GM12878 (cell line): ENCODE data around the gene STK35. TPM values are rescaled to one million over a fixed set of nuclear protein-coding genes. Genes with fewer than 3 reads are reported as not detected.
A peak's percentile ranks its signal among the peaks of the same experiment; 100 is the strongest.

ENCODE experiments used
- BCL11A ChIP-seq: IDR thresholded peaks from 2 replicates; pipeline ENCODE4 v1.6.1; 2011; ENCODE audit warnings: low read depth, low read length
- CREB1 ChIP-seq: IDR thresholded peaks from 2 replicates; pipeline ENCODE4 v1.6.1; 2012; ENCODE audit warnings: low read depth, mild to moderate bottlenecking, inconsistent platforms
- EZH2 ChIP-seq: IDR thresholded peaks from 2 replicates; pipeline ENCODE4 v1.6.1; 2012; ENCODE audit warnings: low read depth, mild to moderate bottlenecking, control low read depth, inconsistent platforms, low read length, borderline replicate concordance; ENCODE audit not compliant: control insufficient read depth
- GABPA ChIP-seq: IDR thresholded peaks from 2 replicates; pipeline ENCODE4 v1.6.1; 2014; ENCODE audit warnings: antibody characterized with exemption, low read depth, mild to moderate bottlenecking, inconsistent platforms
- HCFC1 ChIP-seq: fragments of 150-350 bp; IDR thresholded peaks from 2 replicates; pipeline ENCODE4 v1.6.1; 2014; ENCODE audit warnings: low read length
- JUND ChIP-seq: IDR thresholded peaks from 2 replicates; pipeline ENCODE4 v1.6.1; 2012; ENCODE audit warnings: low read depth, mild to moderate bottlenecking, low read length, improper control_type of control experiment, moderate library complexity
- MEF2A ChIP-seq: IDR thresholded peaks from 2 replicates; pipeline ENCODE4 v1.6.1; 2011; ENCODE audit warnings: low read depth, mild to moderate bottlenecking, low read length, moderate library complexity; ENCODE audit not compliant: insufficient read depth
- MEF2B ChIP-seq: fragments of 450-650 bp; IDR thresholded peaks from 2 replicates; pipeline ENCODE4 v1.6.1; 2018; ENCODE audit warnings: mild to moderate bottlenecking, moderate library complexity; ENCODE audit not compliant: partially characterized antibody, poor library complexity, severe bottlenecking
- MTA3 ChIP-seq: IDR thresholded peaks from 2 replicates; pipeline ENCODE4 v1.6.1; 2012; ENCODE audit warnings: low read length, inconsistent platforms, borderline replicate concordance
- MXI1 ChIP-seq: fragments of 150-350 bp; IDR thresholded peaks from 2 replicates; pipeline ENCODE4 v1.6.1; 2011; ENCODE audit warnings: low read depth, mild to moderate bottlenecking, inconsistent platforms, low read length, improper control_type of control experiment
- NR2F1 ChIP-seq: fragments of 450-650 bp; conservative IDR thresholded peaks from 2 replicates; pipeline ENCODE4 v1.6.1; 2017; ENCODE audit warnings: mild to moderate bottlenecking
- POLR2AphosphoS2 ChIP-seq: IDR thresholded peaks from 2 replicates; pipeline ENCODE4 v1.6.1; 2011; ENCODE audit warnings: low read depth, mild to moderate bottlenecking, low read length, improper control_type of control experiment, moderate library complexity
- RBBP5 ChIP-seq: fragments of 200-600 bp; sonication (generic); conservative IDR thresholded peaks from 2 replicates; pipeline ENCODE4 v1.6.1; 2016
- REST ChIP-seq: IDR thresholded peaks from 2 replicates; pipeline ENCODE4 v1.6.1; 2012; ENCODE audit warnings: mild to moderate bottlenecking, low read depth, low read length
- SIX5 ChIP-seq: IDR thresholded peaks from 2 replicates; pipeline ENCODE4 v1.6.1; 2011; ENCODE audit warnings: mild to moderate bottlenecking, low read depth, low read length, moderate library complexity; ENCODE audit not compliant: severe bottlenecking
- SMAD1 ChIP-seq: fragments of 450-650 bp; IDR thresholded peaks from 2 replicates; pipeline ENCODE4 v1.6.1; 2018; ENCODE audit warnings: mild to moderate bottlenecking, low read depth; ENCODE audit not compliant: partially characterized antibody
- SUPT20H ChIP-seq: IDR thresholded peaks from 2 replicates; pipeline ENCODE4 v1.6.1; 2011; ENCODE audit warnings: low read depth, mild to moderate bottlenecking, low read length, moderate library complexity, borderline replicate concordance; ENCODE audit not compliant: control insufficient read depth
- TBL1XR1 ChIP-seq: IDR thresholded peaks from 2 replicates; pipeline ENCODE4 v1.6.1; 2012; ENCODE audit warnings: low read depth, low read length, improper control_type of control experiment
- TCF12 ChIP-seq: IDR thresholded peaks from 2 replicates; pipeline ENCODE4 v1.6.1; 2011; ENCODE audit warnings: low read depth, mild to moderate bottlenecking, low read length
- TCF7 ChIP-seq: IDR thresholded peaks from 2 replicates; pipeline ENCODE4 v1.6.1; 2014; ENCODE audit warnings: antibody characterized with exemption, borderline replicate concordance
- YBX1 ChIP-seq: fragments of 450-650 bp; IDR thresholded peaks from 2 replicates; pipeline ENCODE4 v1.6.1; 2016; ENCODE audit warnings: antibody characterized with exemption
- ZNF384 ChIP-seq: IDR thresholded peaks from 2 replicates; pipeline ENCODE4 v1.6.1; 2012; ENCODE audit warnings: low read depth, mild to moderate bottlenecking, low read length, improper control_type of control experiment, borderline replicate concordance
- polyA plus RNA-seq, 11 experiments: library from polyadenylated mRNA; depleted of rRNA in 4 of 11; unstranded in 6 of 11; stranded (reverse) in 5 of 11; fragments of >200 nt; fragmentation: Nextera tagmentation in 4 of 11; fragmentation: Illumina TruSeq in 1 of 11; extraction: Ambion mirVana in 4 of 11; extraction: Trizol in 1 of 11; gene quantifications; 1 replicate in 1 of 11; 2 replicates in 10 of 11; pipeline versions ENCODE4 v1.2.1 to v1.2.3, GENCODE V29; 2011 to 2016; ENCODE audit warnings: inconsistent platforms in 2 of 11, missing spikeins in 2 of 11, low read depth in 1 of 11
- total RNA-seq, 4 experiments: library from RNA; depleted of rRNA in 3 of 4; stranded (reverse); fragments of >200 nt in 3 of 4; fragmentation: Illumina TruSeq in 1 of 4; extraction: Trizol in 1 of 4; gene quantifications; 2 replicates each; pipeline versions ENCODE4 v1.2.1 to v1.2.3, GENCODE V29; 2013 to 2021
- TF ChIP-seq, protein P1 (sequence below): fragments of 450-650 bp; formaldehyde crosslinking; IDR thresholded peaks from 2 replicates; pipeline ENCODE4 v1.4.0; 2020; ENCODE audit warnings: mild to moderate bottlenecking, moderate library complexity

STK35 gene
- total and polyA plus RNA-seq, 10 of the 15 experiments (the other 5 are each of a cell fraction or from before 2014, with no cell fraction given) = 2.9 to 19.4 (median 9.6) TPM

- TF ChIP-seq SUPT20H = no peak
- no peak for TF ChIP-seq GABPA
- TF ChIP-seq TCF12 = no peak
- TF ChIP-seq SMAD1 = no peak
- TF ChIP-seq MXI1 = peak; percentile 51
- 0 out of 2 replicates have a peak, but pooled peaks have one; percentile 55 for TF ChIP-seq POLR2AphosphoS2
- peak; percentile 44; the same call in 1 of the 2 replicates for TF ChIP-seq CREB1
- TF ChIP-seq REST = no peak
- TF ChIP-seq, protein P1, sequence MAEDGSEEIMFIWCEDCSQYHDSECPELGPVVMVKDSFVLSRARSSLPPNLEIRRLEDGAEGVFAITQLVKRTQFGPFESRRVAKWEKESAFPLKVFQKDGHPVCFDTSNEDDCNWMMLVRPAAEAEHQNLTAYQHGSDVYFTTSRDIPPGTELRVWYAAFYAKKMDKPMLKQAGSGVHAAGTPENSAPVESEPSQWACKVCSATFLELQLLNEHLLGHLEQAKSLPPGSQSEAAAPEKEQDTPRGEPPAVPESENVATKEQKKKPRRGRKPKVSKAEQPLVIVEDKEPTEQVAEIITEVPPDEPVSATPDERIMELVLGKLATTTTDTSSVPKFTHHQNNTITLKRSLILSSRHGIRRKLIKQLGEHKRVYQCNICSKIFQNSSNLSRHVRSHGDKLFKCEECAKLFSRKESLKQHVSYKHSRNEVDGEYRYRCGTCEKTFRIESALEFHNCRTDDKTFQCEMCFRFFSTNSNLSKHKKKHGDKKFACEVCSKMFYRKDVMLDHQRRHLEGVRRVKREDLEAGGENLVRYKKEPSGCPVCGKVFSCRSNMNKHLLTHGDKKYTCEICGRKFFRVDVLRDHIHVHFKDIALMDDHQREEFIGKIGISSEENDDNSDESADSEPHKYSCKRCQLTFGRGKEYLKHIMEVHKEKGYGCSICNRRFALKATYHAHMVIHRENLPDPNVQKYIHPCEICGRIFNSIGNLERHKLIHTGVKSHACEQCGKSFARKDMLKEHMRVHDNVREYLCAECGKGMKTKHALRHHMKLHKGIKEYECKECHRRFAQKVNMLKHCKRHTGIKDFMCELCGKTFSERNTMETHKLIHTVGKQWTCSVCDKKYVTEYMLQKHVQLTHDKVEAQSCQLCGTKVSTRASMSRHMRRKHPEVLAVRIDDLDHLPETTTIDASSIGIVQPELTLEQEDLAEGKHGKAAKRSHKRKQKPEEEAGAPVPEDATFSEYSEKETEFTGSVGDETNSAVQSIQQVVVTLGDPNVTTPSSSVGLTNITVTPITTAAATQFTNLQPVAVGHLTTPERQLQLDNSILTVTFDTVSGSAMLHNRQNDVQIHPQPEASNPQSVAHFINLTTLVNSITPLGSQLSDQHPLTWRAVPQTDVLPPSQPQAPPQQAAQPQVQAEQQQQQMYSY = no peak
- peak; percentile 38 for TF ChIP-seq SIX5
- peak; percentile 19; the same call in 1 of the 2 replicates for TF ChIP-seq HCFC1
- TF ChIP-seq TBL1XR1 = peak; percentile 34; the same call in 1 of the 2 replicates
- peak; percentile 95 for TF ChIP-seq JUND
- TF ChIP-seq MTA3 = no peak
- no peak for TF ChIP-seq EZH2
- TF ChIP-seq TCF7 = 0 out of 2 replicates have a peak, but pooled peaks have one; percentile 48
- no peak for TF ChIP-seq BCL11A
- no peak for TF ChIP-seq MEF2A
- TF ChIP-seq NR2F1 = peak; percentile 70; the same call in 1 of the 2 replicates
- no peak for TF ChIP-seq RBBP5
- TF ChIP-seq ZNF384 = no peak
- TF ChIP-seq YBX1 = no peak
- TF ChIP-seq MEF2B = peak; percentile 32
These were observed 398 bp downstream of the STK35 start (continued) for GRCh38 chr20:2101865-2102584.
